A673 (cell line): ENCODE measurements around the gene EDEM3.
A peak's percentile ranks its signal among the peaks of the same experiment; 100 is the strongest.

Experiments
- CTCF ChIP-seq: fragments of 300-800, 200-600 bp; sonication (generic); conservative IDR thresholded peaks from 2 replicates; pipeline ENCODE4 v1.5.1; 2017; ENCODE audit warnings: low read depth, mild to moderate bottlenecking, antibody characterized with exemption, low read length, moderate library complexity, mixed read lengths
- EZH2 ChIP-seq: fragments of 200-600 bp; sonication (generic); IDR thresholded peaks from 2 replicates; pipeline ENCODE4 v1.6.1; 2017; ENCODE audit warnings: borderline replicate concordance, low read depth, mild to moderate bottlenecking, mixed read lengths, antibody characterized with exemption, low read length; ENCODE audit not compliant: poor library complexity, severe bottlenecking

- TF ChIP-seq CTCF (peak; percentile 95), EZH2 (no peak)
Observed at GRCh38 chr1:184691719-184692324, 62.8 kb downstream of the EDEM3 start.
